Trophoblast cell (in vitro differentiated cells and primary cell): ENCODE measurements around the gene MYH9.
A peak's percentile ranks its signal among the peaks of the same experiment; 100 is the strongest.

Experiments used
- DNase-seq, 2 donors: peaks; one replicate each; pipeline ENCODE4 v3.0.0-alpha.2; 2016
- H2AFZ ChIP-seq: 2 replicates; pipeline ENCODE4 v1.6.1; 2013; ENCODE audit warnings: low read length, moderate library complexity, mild to moderate bottlenecking; ENCODE audit not compliant: insufficient read depth, poor library complexity
- H2AK5ac ChIP-seq: 2 replicates; pipeline ENCODE4 v1.6.1; 2013; ENCODE audit warnings: mild to moderate bottlenecking, low read length
- H2BK120ac ChIP-seq: 2 replicates; pipeline ENCODE4 v1.6.1; 2013; ENCODE audit warnings: low read length, mild to moderate bottlenecking, moderate library complexity; ENCODE audit not compliant: insufficient read depth, poor library complexity
- H2BK12ac ChIP-seq: 2 replicates; pipeline ENCODE4 v1.6.1; 2013; ENCODE audit warnings: mild to moderate bottlenecking, low read length, moderate library complexity
- H2BK5ac ChIP-seq: 2 replicates; pipeline ENCODE4 v1.6.1; 2013; ENCODE audit warnings: low read length, low read depth, moderate library complexity, mild to moderate bottlenecking; ENCODE audit not compliant: poor library complexity
- H3K14ac ChIP-seq: 2 replicates; pipeline ENCODE4 v1.6.1; 2013; ENCODE audit warnings: mild to moderate bottlenecking, low read length
- H3K18ac ChIP-seq: 2 replicates; pipeline ENCODE4 v1.6.1; 2013; ENCODE audit warnings: mild to moderate bottlenecking, low read length
- H3K23ac ChIP-seq: 2 replicates; pipeline ENCODE4 v1.6.1; 2013; ENCODE audit warnings: low read length
- H3K27ac ChIP-seq: 2 replicates; pipeline ENCODE4 v1.5.1; 2013; ENCODE audit warnings: low read depth, mild to moderate bottlenecking, inconsistent platforms, low read length, moderate library complexity
- H3K27me3 ChIP-seq: 2 replicates; pipeline ENCODE4 v1.6.1; 2013; ENCODE audit warnings: inconsistent platforms, mild to moderate bottlenecking, low read length, moderate library complexity; ENCODE audit not compliant: insufficient read depth
- H3K36me3 ChIP-seq, 2 experiments: 1 replicate in 1 of 2; 2 replicates in 1 of 2; pipeline ENCODE4 v1.6.1; 2013; ENCODE audit warnings: low read length in 2 of 2, mild to moderate bottlenecking in 2 of 2, moderate library complexity in 1 of 2; ENCODE audit not compliant: insufficient read depth in 2 of 2, control insufficient read depth in 1 of 2
- H3K4ac ChIP-seq: 2 replicates; pipeline ENCODE4 v1.6.1; 2013; ENCODE audit warnings: low read depth, mild to moderate bottlenecking, low read length, moderate library complexity
- H3K4me1 ChIP-seq, 2 experiments: 1 replicate in 1 of 2; 2 replicates in 1 of 2; pipeline ENCODE4 v1.6.1; 2013; ENCODE audit warnings: low read length in 2 of 2, mild to moderate bottlenecking in 2 of 2, moderate library complexity in 1 of 2; ENCODE audit not compliant: insufficient read depth in 2 of 2, control insufficient read depth in 1 of 2
- H3K4me2 ChIP-seq: 2 replicates; pipeline ENCODE4 v1.6.1; 2013; ENCODE audit warnings: inconsistent platforms, mild to moderate bottlenecking, low read length, moderate library complexity
- H3K4me3 ChIP-seq: 2 replicates; pipeline ENCODE4 v1.5.1; 2013; ENCODE audit warnings: mild to moderate bottlenecking, low read depth, low read length, inconsistent platforms
- H3K79me1 ChIP-seq: one replicate; pipeline ENCODE4 v1.6.1; 2013; ENCODE audit warnings: low read length
- H3K79me2 ChIP-seq: 2 replicates; pipeline ENCODE4 v1.6.1; 2013; ENCODE audit warnings: low read length, mild to moderate bottlenecking; ENCODE audit not compliant: control insufficient read depth, insufficient read depth, poor library complexity
- H3K9ac ChIP-seq: 2 replicates; pipeline ENCODE4 v1.6.1; 2013; ENCODE audit warnings: mild to moderate bottlenecking, low read length
- H3K9me3 ChIP-seq: 2 replicates; pipeline ENCODE4 v1.6.1; 2013; ENCODE audit warnings: low read depth, mild to moderate bottlenecking, control low read depth, inconsistent platforms, low read length; ENCODE audit not compliant: insufficient read depth
- H4K12ac ChIP-seq: 2 replicates; pipeline ENCODE4 v1.6.1; 2013; ENCODE audit warnings: low read depth, mild to moderate bottlenecking, low read length, moderate library complexity
- H4K8ac ChIP-seq: 2 replicates; pipeline ENCODE4 v1.6.1; 2013; ENCODE audit warnings: low read depth, mild to moderate bottlenecking, low read length, moderate library complexity
- H4K91ac ChIP-seq: one replicate; pipeline ENCODE4 v1.6.1; 2013; ENCODE audit warnings: low read depth, mild to moderate bottlenecking, low read length, moderate library complexity
- WGBS: extraction: QIAGEN DNeasy Blood & Tissue Kit; methylation state at CpG from one replicate; pipeline ENCODE4 v1.1.7; 2013; ENCODE audit warnings: missing lambda C conversion rate; ENCODE audit not compliant: insufficient read length, insufficient coverage; ENCODE audit errors: extremely low coverage; 5-methylcytosine and 5-hydroxymethylcytosine counted together

The MYH9 gene

GRCh38 chr22:36306227-36306626 is 81.5 kb downstream of the MYH9 start:
- no peaks in the 10 kb centered on the region for H3K79me2 ChIP-seq
- H3K79me1 ChIP-seq, result no peaks in the 10 kb centered on the region
- WGBS, result no CpG with 5 or more reads among the region's 18 CpGs
- H3K4ac ChIP-seq, result no peak overlapping the region
- no peak overlapping the region for H2BK5ac ChIP-seq
- H3K4me1 ChIP-seq, result no peaks in the 10 kb centered on the region
- H3K27ac ChIP-seq, result no peak overlapping the region
- no peak overlapping the region for H4K12ac ChIP-seq
- no peak overlapping the region for H3K9ac ChIP-seq
- H2AK5ac ChIP-seq, result no peak overlapping the region
- H3K18ac ChIP-seq, result peak overlapping the region; percentile 22
- no peak overlapping the region for H3K4me3 ChIP-seq
- peaks cover 7% of the 10 kb centered on the region for H3K9me3 ChIP-seq
- H3K27me3 ChIP-seq, result no peaks in the 10 kb centered on the region
- no peak overlapping the region for H3K23ac ChIP-seq
- no peak overlapping the region for H4K8ac ChIP-seq
- H3K36me3 ChIP-seq, result peaks cover 82 to 88% of the 10 kb centered on the region in 2 experiments
- no peak overlapping the region for H2BK120ac ChIP-seq
- no peak overlapping the region for H3K4me2 ChIP-seq
- H3K14ac ChIP-seq, result no peak overlapping the region
- no peak overlapping the region for H4K91ac ChIP-seq
- DNase-seq, result no peak
- no peak overlapping the region for H2BK12ac ChIP-seq
- H2AFZ ChIP-seq, result no peak overlapping the region

GRCh38 chr22:36305813-36306212 is 82.0 kb downstream of the MYH9 start:
- H3K36me3 ChIP-seq, result peaks cover 82 to 88% of the 10 kb centered on the region in 2 experiments
- H3K4me3 ChIP-seq, result no peak overlapping the region
- peaks cover 5% of the 10 kb centered on the region for H3K9me3 ChIP-seq
- H3K4me2 ChIP-seq, result no peak overlapping the region
- H2BK120ac ChIP-seq, result no peak overlapping the region
- no peak overlapping the region for H2AK5ac ChIP-seq
- no CpG with 5 or more reads among the region's 19 CpGs for WGBS
- H3K79me2 ChIP-seq, result no peaks in the 10 kb centered on the region
- no peak overlapping the region for H4K8ac ChIP-seq
- no peaks in the 10 kb centered on the region for H3K27me3 ChIP-seq
- no peak overlapping the region for H3K14ac ChIP-seq
- H4K12ac ChIP-seq, result no peak overlapping the region
- no peaks in the 10 kb centered on the region for H3K79me1 ChIP-seq
- H2AFZ ChIP-seq, result no peak overlapping the region
- H3K18ac ChIP-seq, result no peak overlapping the region
- H2BK5ac ChIP-seq, result no peak overlapping the region
- H3K4me1 ChIP-seq, result no peaks in the 10 kb centered on the region
- no peak overlapping the region for H3K23ac ChIP-seq
- no peak overlapping the region for H3K9ac ChIP-seq
- no peak overlapping the region for H3K4ac ChIP-seq
- H4K91ac ChIP-seq, result no peak overlapping the region
- H3K27ac ChIP-seq, result no peak overlapping the region
- DNase-seq, result no peak
- H2BK12ac ChIP-seq, result no peak overlapping the region

- Histone ChIP-seq H3K14ac (no peak overlapping the region), H3K4me3 (no peak overlapping the region), H2BK5ac (no peak overlapping the region), H3K4me1 (no peaks in the 10 kb centered on the region), H3K79me1 (no peaks in the 10 kb centered on the region), H3K27ac (peak overlapping the region; percentile 9), H3K36me3 (peaks cover 85 to 94% of the 10 kb centered on the region in 2 experiments), H3K23ac (no peak overlapping the region), H2BK120ac (no peak overlapping the region), H2AK5ac (no peak overlapping the region), H3K18ac (no peak overlapping the region), H4K91ac (no peak overlapping the region), H3K9me3 (peaks cover 5% of the 10 kb centered on the region), H3K79me2 (no peaks in the 10 kb centered on the region), H4K12ac (no peak overlapping the region), H2BK12ac (no peak overlapping the region), H3K4ac (no peak overlapping the region), H4K8ac (no peak overlapping the region), H3K9ac (no peak overlapping the region), H2AFZ (no peak overlapping the region), H3K4me2 (no peak overlapping the region), H3K27me3 (no peaks in the 10 kb centered on the region)
- WGBS, result no CpG with 5 or more reads among the region's 10 CpGs
- DNase-seq, result no peak
Observed at GRCh38 chr22:36304429-36304828, 83.3 kb downstream of the MYH9 start.

GRCh38 chr22:36303874-36304273 is 83.9 kb downstream of the MYH9 start:
- Histone ChIP-seq H3K18ac (no peak overlapping the region), H3K9me3 (peaks cover 5% of the 10 kb centered on the region), H4K91ac (no peak overlapping the region), H3K23ac (no peak overlapping the region), H3K4me2 (no peak overlapping the region), H2BK12ac (no peak overlapping the region), H3K27ac (no peak overlapping the region), H3K27me3 (no peaks in the 10 kb centered on the region), H4K8ac (no peak overlapping the region), H3K4me3 (no peak overlapping the region), H2BK5ac (no peak overlapping the region), H4K12ac (no peak overlapping the region), H3K4me1 (no peaks in the 10 kb centered on the region), H3K79me2 (no peaks in the 10 kb centered on the region), H2BK120ac (no peak overlapping the region), H3K79me1 (no peaks in the 10 kb centered on the region), H2AK5ac (no peak overlapping the region), H3K4ac (no peak overlapping the region), H3K36me3 (peaks cover 85 to 94% of the 10 kb centered on the region in 2 experiments), H3K9ac (no peak overlapping the region), H2AFZ (no peak overlapping the region), H3K14ac (no peak overlapping the region)
- no CpG with 5 or more reads among the region's 13 CpGs for WGBS
- DNase-seq, result peak; percentile 63 to 66
